Prostate gland (tissue), 2 donors: ENCODE measurements around the gene LTA4H. TPM values are rescaled to one million over a fixed set of nuclear protein-coding genes. Genes with fewer than 3 reads are reported as not detected.

Experiments used
- DNase-seq: peaks from one replicate; pipeline ENCODE4 v3.0.0-alpha.2; 2019; ENCODE audit warnings: low spot score
- H3K27ac ChIP-seq, 2 donors: fragments of 200-600 bp; sonication (generic); 2 replicates each; pipeline ENCODE4 v1.5.1; 2017 to 2019
- H3K27me3 ChIP-seq: fragments of 200-600 bp; sonication (generic); replicated peaks from 2 replicates; pipeline ENCODE4 v1.5.1; 2019; ENCODE audit not compliant: insufficient read depth
- H3K36me3 ChIP-seq, 2 donors: fragments of 200-600 bp; sonication (generic); 1 replicate in 1 of 2; 2 replicates in 1 of 2; pipeline versions ENCODE4 v1.5.1 to v1.8.1; 2017 to 2019
- H3K4me1 ChIP-seq: fragments of 200-600 bp; sonication (generic); replicated peaks from 2 replicates; pipeline ENCODE4 v1.5.1; 2019
- H3K4me3 ChIP-seq, 2 donors: fragments of 200-600 bp; sonication (generic); 2 replicates each; pipeline ENCODE4 v1.5.1; 2017 to 2019
- H3K9me3 ChIP-seq: fragments of 200-600 bp; sonication (generic); 2 replicates; pipeline ENCODE4 v1.5.1; 2017
- POLR2A ChIP-seq: fragments of 450-650 bp; IDR thresholded peaks from one replicate; pipeline ENCODE4 v1.6.1; 2016; ENCODE audit warnings: antibody characterized with exemption, mild to moderate bottlenecking
- POLR2AphosphoS5 ChIP-seq: sonication (generic); formaldehyde crosslinking; IDR thresholded peaks from one replicate; pipeline ENCODE4 v1.6.1; 2017; ENCODE audit warnings: antibody characterized with exemption
- WGBS: methylation state at CpG from one replicate; pipeline ENCODE4 v1.1.5; 2018; 5-methylcytosine and 5-hydroxymethylcytosine counted together
- intact Hi-C: fragments of 100-400 bp; cut with DNase I; formaldehyde crosslinking; loops from one replicate; pipeline ENCODE4 v1.14.2; 2022
- total RNA-seq, 2 donors: library from RNA; depleted of rRNA; stranded (reverse); fragments of >200 nt; gene quantifications; one replicate each; pipeline ENCODE4 v1.1.0, GENCODE V29; 2016
- TF ChIP-seq, protein P1 (sequence below), 4 experiments: fragments of 200-600 bp in 2 of 4; fragments of 450-650 bp in 2 of 4; sonication (generic) in 2 of 4; IDR thresholded peaks; 1 replicate in 3 of 4; 2 replicates in 1 of 4; pipeline ENCODE4 v1.5.1; 2016 to 2019; ENCODE audit warnings: antibody characterized with exemption in 4 of 4, mild to moderate bottlenecking in 2 of 4, moderate library complexity in 2 of 4

The LTA4H gene
- total RNA-seq, 2 donors from 2014 or later, result 50.3 to 67.7 TPM

DNA sequence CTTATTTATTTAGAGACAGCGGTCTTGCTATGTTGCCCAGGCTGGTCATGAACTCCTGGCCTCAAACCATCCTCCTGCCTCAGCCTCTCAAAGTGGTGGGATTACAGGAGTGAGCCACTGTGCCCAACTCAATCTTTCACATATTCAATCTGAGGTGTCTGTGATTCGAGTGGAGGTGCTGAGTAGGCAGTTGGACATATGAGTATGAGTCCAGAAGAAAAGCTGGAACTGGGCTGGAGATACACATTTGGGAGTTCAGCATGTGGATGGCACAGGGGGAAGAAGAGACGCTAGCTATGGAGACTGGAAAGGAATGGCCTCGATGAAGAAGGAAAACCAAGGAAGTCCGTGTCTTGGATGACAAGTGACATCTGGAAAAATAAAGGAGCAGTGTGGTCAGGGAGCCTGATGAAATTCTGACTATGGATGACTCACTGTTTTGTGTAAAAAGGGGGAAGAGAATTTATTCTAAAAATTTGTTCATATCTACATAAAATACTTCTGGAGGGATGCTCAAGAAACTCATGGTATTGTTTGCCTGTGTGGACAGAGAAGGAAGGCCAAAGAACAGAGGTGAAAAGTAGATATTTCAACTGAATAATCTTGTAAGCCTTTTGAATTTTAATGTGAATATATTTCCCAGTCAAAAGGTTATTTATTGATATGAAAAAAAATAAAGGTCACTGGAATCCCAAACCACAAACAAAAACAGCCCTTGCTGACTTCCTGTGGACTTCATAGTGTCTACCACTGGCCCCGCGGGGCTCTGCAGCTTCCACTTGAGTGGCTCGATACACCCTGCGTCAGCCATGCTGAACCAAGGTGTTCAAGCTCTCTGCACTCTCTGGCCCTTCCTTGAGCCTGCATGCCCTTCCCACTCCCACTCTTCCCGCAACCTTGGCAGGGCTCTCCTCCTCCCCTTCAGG, 8.9 kb upstream of the LTA4H start:
- Histone ChIP-seq H3K4me1 (no peaks in the 10 kb centered on the region), H3K27ac (no peak overlapping the region), H3K9me3 (no peaks in the 10 kb centered on the region), H3K27me3 (no peaks in the 10 kb centered on the region), H3K4me3 (no peak overlapping the region), H3K36me3 (no peaks in the 10 kb centered on the region)
- no peak for TF ChIP-seq POLR2AphosphoS5
- no peak for TF ChIP-seq POLR2A
- 74% methylated on average over 10 of the region's 10 CpGs for WGBS
- no peak for DNase-seq
- intact Hi-C loops, result no loop called here

DNA sequence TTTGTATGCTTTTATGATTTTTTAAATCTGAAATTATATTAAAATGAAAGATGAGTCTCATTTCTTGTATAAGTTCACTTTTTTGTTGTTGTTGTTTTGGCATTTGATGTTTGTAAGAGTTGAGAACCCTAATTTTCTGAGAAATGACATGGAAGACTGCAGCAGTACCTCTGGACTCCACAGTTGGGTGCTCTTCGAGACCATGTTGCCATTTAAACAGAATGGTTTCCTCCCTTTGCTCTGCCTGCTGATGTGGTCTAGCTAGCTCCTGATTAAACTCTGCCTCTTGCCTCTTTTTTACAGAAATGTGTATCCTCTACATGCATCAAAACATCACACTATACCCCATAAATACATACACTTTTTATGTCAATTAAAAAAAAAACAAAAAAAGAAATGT, 5.8 kb upstream of the LTA4H start:
- no peaks in the 10 kb centered on the region for H3K9me3 ChIP-seq
- TF ChIP-seq POLR2A (no peak), POLR2AphosphoS5 (no peak)
- TF ChIP-seq, protein P1, sequence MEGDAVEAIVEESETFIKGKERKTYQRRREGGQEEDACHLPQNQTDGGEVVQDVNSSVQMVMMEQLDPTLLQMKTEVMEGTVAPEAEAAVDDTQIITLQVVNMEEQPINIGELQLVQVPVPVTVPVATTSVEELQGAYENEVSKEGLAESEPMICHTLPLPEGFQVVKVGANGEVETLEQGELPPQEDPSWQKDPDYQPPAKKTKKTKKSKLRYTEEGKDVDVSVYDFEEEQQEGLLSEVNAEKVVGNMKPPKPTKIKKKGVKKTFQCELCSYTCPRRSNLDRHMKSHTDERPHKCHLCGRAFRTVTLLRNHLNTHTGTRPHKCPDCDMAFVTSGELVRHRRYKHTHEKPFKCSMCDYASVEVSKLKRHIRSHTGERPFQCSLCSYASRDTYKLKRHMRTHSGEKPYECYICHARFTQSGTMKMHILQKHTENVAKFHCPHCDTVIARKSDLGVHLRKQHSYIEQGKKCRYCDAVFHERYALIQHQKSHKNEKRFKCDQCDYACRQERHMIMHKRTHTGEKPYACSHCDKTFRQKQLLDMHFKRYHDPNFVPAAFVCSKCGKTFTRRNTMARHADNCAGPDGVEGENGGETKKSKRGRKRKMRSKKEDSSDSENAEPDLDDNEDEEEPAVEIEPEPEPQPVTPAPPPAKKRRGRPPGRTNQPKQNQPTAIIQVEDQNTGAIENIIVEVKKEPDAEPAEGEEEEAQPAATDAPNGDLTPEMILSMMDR (IDR thresholded peaks at IDR 0.05), result no peak
- WGBS, result 97% methylated on average over 1 of the region's 1 CpG
- no peaks in the 10 kb centered on the region for H3K4me1 ChIP-seq
- no peak overlapping the region for H3K4me3 ChIP-seq
- DNase-seq, result no peak
- no peaks in the 10 kb centered on the region for H3K27me3 ChIP-seq
- intact Hi-C loops, result no loop called here
- no peaks in the 10 kb centered on the region for H3K36me3 ChIP-seq
- no peak overlapping the region for H3K27ac ChIP-seq

DNA sequence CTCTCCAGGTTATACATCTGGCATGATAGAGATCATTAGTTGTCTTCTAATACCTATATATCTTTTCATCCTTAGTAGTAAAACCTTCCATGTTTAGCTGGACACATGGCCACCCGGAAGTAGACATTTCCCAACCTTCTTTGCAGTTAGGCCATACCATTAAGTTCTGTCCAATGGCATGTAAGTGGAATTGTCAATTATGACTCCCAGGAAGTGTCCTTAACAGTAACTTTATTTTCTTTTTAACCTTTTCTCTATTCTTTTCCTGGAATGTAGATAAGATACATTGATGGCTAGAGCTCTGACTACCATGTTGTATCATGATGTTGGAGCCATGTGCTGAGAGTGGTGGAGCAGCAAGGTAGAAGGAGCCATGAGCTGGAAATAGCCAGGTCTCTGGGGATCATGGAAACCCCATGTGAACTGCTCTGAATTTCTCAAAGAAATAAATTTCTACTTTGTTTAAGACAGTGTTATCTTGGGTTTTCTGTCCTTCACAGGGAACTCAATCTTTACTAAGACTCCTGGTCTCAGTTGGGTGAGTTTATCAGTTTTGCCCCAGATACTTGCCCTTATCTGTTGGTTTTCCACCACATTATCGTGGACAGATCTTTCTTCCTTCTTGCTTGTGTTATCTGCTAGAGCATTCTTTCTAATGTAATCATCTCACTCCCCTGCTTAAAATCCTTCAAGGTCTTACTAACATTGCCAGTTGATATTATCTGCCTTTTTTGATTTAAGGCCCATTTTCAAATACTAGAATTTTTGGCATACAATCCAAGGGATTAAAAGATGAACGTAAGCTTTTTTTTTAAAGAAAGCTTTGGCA, 5.1 kb upstream of the LTA4H start:
- WGBS, result 44% methylated on average over 3 of the region's 3 CpGs
- DNase-seq, result no peak
- H3K4me3 ChIP-seq, result no peak overlapping the region
- no peak overlapping the region for H3K27ac ChIP-seq
- no peaks in the 10 kb centered on the region for H3K4me1 ChIP-seq
- H3K9me3 ChIP-seq, result no peaks in the 10 kb centered on the region
- H3K27me3 ChIP-seq, result no peaks in the 10 kb centered on the region
- TF ChIP-seq POLR2A (no peak), POLR2AphosphoS5 (no peak)
- TF ChIP-seq, protein P1 (IDR thresholded peaks at IDR 0.05), result no peak
- no peaks in the 10 kb centered on the region for H3K36me3 ChIP-seq
- intact Hi-C loops, result no loop called here

DNA sequence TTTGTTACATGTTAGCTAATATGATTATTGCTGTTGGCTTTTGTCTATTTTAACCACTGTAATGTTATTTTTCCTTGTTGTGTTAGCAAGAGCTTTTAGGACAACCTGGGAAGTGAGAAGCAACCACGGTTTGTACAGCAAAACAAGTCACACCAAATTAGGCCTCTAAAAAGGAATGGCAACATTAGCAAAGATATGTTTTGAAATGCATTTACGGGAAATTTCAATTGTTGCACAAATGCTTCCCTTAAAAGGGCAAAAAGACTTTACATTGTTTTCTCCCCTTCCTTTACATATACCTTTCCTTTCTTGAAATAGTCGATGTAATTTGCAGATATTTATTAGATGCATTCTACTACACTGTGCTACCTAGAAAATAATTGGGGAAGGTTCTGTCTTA, 4.1 kb upstream of the LTA4H start:
- H3K4me1 ChIP-seq, result no peaks in the 10 kb centered on the region
- 83% methylated on average over 3 of the region's 3 CpGs for WGBS

More for the DNA sequence above, 4.1 kb upstream of the LTA4H start:
- Histone ChIP-seq H3K27ac (no peak overlapping the region), H3K4me3 (no peak overlapping the region), H3K27me3 (no peaks in the 10 kb centered on the region), H3K36me3 (no peaks in the 10 kb centered on the region), H3K9me3 (no peaks in the 10 kb centered on the region)
- intact Hi-C loops, result no loop called here
- DNase-seq, result no peak
- TF ChIP-seq, protein P1 (IDR thresholded peaks at IDR 0.05), result no peak
- TF ChIP-seq POLR2A (no peak), POLR2AphosphoS5 (no peak)
